Measurements from ENCODE around the gene TMBIM1.

The TMBIM1 gene

GRCh38 chr2:218271487-218271797 is 20.9 kb downstream of the TMBIM1 start:
- no peak for DNase-seq

- DNase-seq, result no peak
Measured at GRCh38 chr2:218270721-218271486, 21.4 kb downstream of the TMBIM1 start.

GRCh38 chr2:218269900-218270720 is 22.2 kb downstream of the TMBIM1 start, which contains the start of the genes AAMP and PNKD:
AAMP (minus strand) TSS chr2:218270137; CDS start chr2:218270086, 51 bp downstream.
PNKD (plus strand) TSS chr2:218270519; CDS start chr2:218270536, 17 bp downstream.
- peak; percentile 94 to 95 for DNase-seq

- no peak for DNase-seq
Measured at GRCh38 chr2:218267259-218267658, 25.0 kb downstream of the TMBIM1 start.

- no peak for DNase-seq
Measured at GRCh38 chr2:218266316-218266979, 25.9 kb downstream of the TMBIM1 start.

GRCh38 chr2:218265626-218266025 is 26.7 kb downstream of the TMBIM1 start:
- no peak for DNase-seq

GRCh38 chr2:218264773-218265561 is 27.3 kb downstream of the TMBIM1 start:
- no peak for DNase-seq

GRCh38 chr2:218263817-218264641 is 28.3 kb downstream of the TMBIM1 start:
- no peak for DNase-seq

GRCh38 chr2:218262631-218263586 is 29.4 kb downstream of the TMBIM1 start:
- no peak for DNase-seq

GRCh38 chr2:218262237-218262600 is 30.1 kb downstream of the TMBIM1 start:
- no peak for DNase-seq

- DNase-seq, result no peak
Measured at GRCh38 chr2:218261423-218262236, 30.7 kb downstream of the TMBIM1 start.

GRCh38 chr2:218260742-218261422 is 31.4 kb downstream of the TMBIM1 start, which contains the start of gene GPBAR1:
GPBAR1 (plus strand) TSS chr2:218261015; CDS start chr2:218262725, 1,710 bp downstream.
- no peak for DNase-seq

- DNase-seq, result no peak
Measured at GRCh38 chr2:218260166-218260565, 32.1 kb downstream of the TMBIM1 start.

- no peak for DNase-seq
Measured at GRCh38 chr2:218259099-218259961, 33.0 kb downstream of the TMBIM1 start.

- DNase-seq, result no peak
Measured at GRCh38 chr2:218257390-218257981, 34.8 kb downstream of the TMBIM1 start.

- no peak for DNase-seq
Measured at GRCh38 chr2:218256612-218257350, 35.5 kb downstream of the TMBIM1 start.

GRCh38 chr2:218255446-218255845 is 36.9 kb downstream of the TMBIM1 start:
- DNase-seq, result no peak
